Upper lobe of left lung (tissue), 6 donors: ENCODE data around the gene USP3. TPM values are rescaled to one million over a fixed set of nuclear protein-coding genes. Genes with fewer than 3 reads are reported as not detected.
A peak's percentile ranks its signal among the peaks of the same experiment; 100 is the strongest.

ENCODE experiments used
- ATAC-seq, 2 donors: fragments of 200-7000 bp; cut with Tn5 transposase; one replicate each; pipeline ENCODE4 v1.9.1; 2022; ENCODE audit warnings: mild to moderate bottlenecking in 2 of 2, moderate library complexity in 2 of 2; ENCODE audit not compliant: low FRiP score in 2 of 2
- DNase-seq, 2 donors: peaks; one replicate each; pipeline ENCODE4 v3.0.0-alpha.2; 2019 to 2020
- H3K27ac ChIP-seq, 4 donors: fragments of 200-600 bp; sonication (generic); one replicate each; pipeline ENCODE4 v1.5.1; 2016 to 2019
- H3K27me3 ChIP-seq, 4 donors: fragments of 200-600 bp; sonication (generic); one replicate each; pipeline ENCODE4 v1.5.1; 2017 to 2019
- H3K36me3 ChIP-seq, 4 donors: fragments of 200-600 bp; sonication (generic); one replicate each; pipeline ENCODE4 v1.5.1; 2016 to 2019
- H3K4me1 ChIP-seq, 4 donors: fragments of 200-600 bp; sonication (generic); one replicate each; pipeline ENCODE4 v1.5.1; 2018 to 2019
- H3K4me3 ChIP-seq, 4 donors: fragments of 200-600 bp; sonication (generic); one replicate each; pipeline ENCODE4 v1.5.1; 2017 to 2019; ENCODE audit warnings: mild to moderate bottlenecking in 2 of 4, moderate library complexity in 1 of 4
- H3K9me3 ChIP-seq, 4 donors: fragments of 200-600 bp; sonication (generic); one replicate each; pipeline ENCODE4 v1.5.1; 2018 to 2019
- CTCF ChIP-seq, 6 experiments: fragments of 450-650 bp in 4 of 6; fragments of 200-600 bp in 2 of 6; sonication (generic) in 2 of 6; IDR thresholded peaks; one replicate each; pipeline ENCODE4 v1.5.1; 2016 to 2019; ENCODE audit warnings: antibody characterized with exemption in 6 of 6
- EP300 ChIP-seq, 4 donors: sonication (generic); formaldehyde crosslinking; IDR thresholded peaks; one replicate each; pipeline ENCODE4 v1.5.1; 2017; ENCODE audit warnings: antibody characterized with exemption in 4 of 4, control low read depth in 2 of 4
- POLR2A ChIP-seq, 4 donors: fragments of 450-650 bp; IDR thresholded peaks; one replicate each; pipeline ENCODE4 v1.5.1; 2016 to 2017; ENCODE audit warnings: antibody characterized with exemption in 4 of 4, mild to moderate bottlenecking in 2 of 4
- POLR2AphosphoS5 ChIP-seq, 2 donors: sonication (generic); formaldehyde crosslinking; IDR thresholded peaks; one replicate each; pipeline ENCODE4 v1.5.1; 2017; ENCODE audit warnings: antibody characterized with exemption in 2 of 2
- WGBS, 2 donors: methylation state at CpG; one replicate each; pipeline ENCODE4 v1.1.5; 2017 to 2018; 5-methylcytosine and 5-hydroxymethylcytosine counted together
- total RNA-seq, 6 donors: library from RNA; depleted of rRNA in 4 of 6; stranded (reverse); fragments of >200 nt in 4 of 6; gene quantifications; one replicate each; pipeline versions ENCODE4 v1.1.0 to v1.2.1, GENCODE V29; 2016 to 2021
- donor health status: DM: no; HTN: no; CAD: no; lungs with moderate emphysema.
- donor health status: DM: no; HTN: yes; CAD: no; lungs with severe emphysema.

The USP3 gene
- total RNA-seq, 6 donors from 2014 or later, result 45.7 to 87.0 (median 63.8) TPM

- TF ChIP-seq POLR2AphosphoS5 (IDR thresholded peaks at IDR 0.05), result no peak
- no peak for TF ChIP-seq POLR2A (IDR thresholded peaks at IDR 0.05)
- no peak for TF ChIP-seq EP300 (IDR thresholded peaks at IDR 0.05)
- TF ChIP-seq CTCF (IDR thresholded peaks at IDR 0.05), result no peak
- Histone ChIP-seq H3K36me3 (peaks cover 0 to under 1% (median 0%) of the 10 kb centered on the region in 4 donors), H3K9me3 (no peaks in the 10 kb centered on the region), H3K27ac (peak overlapping the region; percentile 63 to 84 (median 75)), H3K27me3 (no peaks in the 10 kb centered on the region), H3K4me1 (peaks cover 28 to 55% (median 38%) of the 10 kb centered on the region in 4 donors), H3K4me3 (peak overlapping the region; percentile 43 to 82 (median 68))
- peak in 1 of 2 donors; percentile 90 for DNase-seq
- WGBS, 2 donors, result 1% methylated on average over 21 to 47 of the region's 63 CpGs
- ATAC-seq, result peak in 1 of 2 donors; percentile 20
Observed at GRCh38 chr15:63601026-63601703, 96.8 kb downstream of the USP3 start.

GRCh38 chr15:63601704-63602185, 97.4 kb downstream of the USP3 start:
- H3K36me3 ChIP-seq, result peaks cover 0 to 6% (median 0%) of the 10 kb centered on the region in 4 donors
- peaks cover 28 to 53% (median 41%) of the 10 kb centered on the region in 4 donors for H3K4me1 ChIP-seq
- H3K27ac ChIP-seq, result peak overlapping the region; percentile 63 to 84 (median 75)
- DNase-seq (peak in 1 of 2 donors; percentile 72), ATAC-seq (no peak)
- TF ChIP-seq POLR2A (IDR thresholded peaks at IDR 0.05) (no peak), POLR2AphosphoS5 (IDR thresholded peaks at IDR 0.05) (no peak), CTCF (IDR thresholded peaks at IDR 0.05) (no peak), EP300 (IDR thresholded peaks at IDR 0.05) (no peak)
- H3K4me3 ChIP-seq, result peak overlapping the region; percentile 43 to 82 (median 68)
- H3K27me3 ChIP-seq, result no peaks in the 10 kb centered on the region
- WGBS, 2 donors, result 36 to 67% methylated on average over 6 to 9 of the region's 9 CpGs
- H3K9me3 ChIP-seq, result no peaks in the 10 kb centered on the region

- peaks cover 0 to 10% (median 2%) of the 10 kb centered on the region in 4 donors for H3K36me3 ChIP-seq
- H3K27me3 ChIP-seq, result no peaks in the 10 kb centered on the region
- H3K9me3 ChIP-seq, result no peaks in the 10 kb centered on the region
- no peak for DNase-seq
- no peak for ATAC-seq
- no peak overlapping the region for H3K4me3 ChIP-seq
- no peak for TF ChIP-seq POLR2AphosphoS5 (IDR thresholded peaks at IDR 0.05)
- no peak for TF ChIP-seq EP300 (IDR thresholded peaks at IDR 0.05)
- TF ChIP-seq CTCF (IDR thresholded peaks at IDR 0.05), result no peak
- TF ChIP-seq POLR2A (IDR thresholded peaks at IDR 0.05), result no peak
- WGBS, 2 donors, result 92 to 95% methylated on average over 3 of the region's 3 CpGs
- no peak overlapping the region for H3K27ac ChIP-seq
- H3K4me1 ChIP-seq, result peaks cover 28 to 45% (median 37%) of the 10 kb centered on the region in 4 donors
Observed at GRCh38 chr15:63602595-63602994, 98.2 kb downstream of the USP3 start.

- Histone ChIP-seq H3K4me3 (no peak overlapping the region), H3K4me1 (peaks cover 28 to 41% (median 31%) of the 10 kb centered on the region in 4 donors), H3K36me3 (peaks cover 0 to 19% (median 11%) of the 10 kb centered on the region in 4 donors), H3K27me3 (no peaks in the 10 kb centered on the region), H3K27ac (no peak overlapping the region), H3K9me3 (no peaks in the 10 kb centered on the region)
- TF ChIP-seq POLR2AphosphoS5 (IDR thresholded peaks at IDR 0.05) (no peak), POLR2A (IDR thresholded peaks at IDR 0.05) (no peak), EP300 (IDR thresholded peaks at IDR 0.05) (no peak), CTCF (IDR thresholded peaks at IDR 0.05) (no peak)
- DNase-seq, result no peak
- 92 to 97% methylated on average over 3 to 4 of the region's 4 CpGs for WGBS, 2 donors
- ATAC-seq, result no peak
Observed at GRCh38 chr15:63603516-63603915, 99.1 kb downstream of the USP3 start.
